GM23248 (cell line): ENCODE data around the gene MTG2. TPM values are rescaled to one million over a fixed set of nuclear protein-coding genes. Genes with fewer than 3 reads are reported as not detected.

ENCODE experiments used
- DNase-seq: peaks from one replicate; pipeline ENCODE4 v3.0.0-alpha.2; 2015
- H2AFZ ChIP-seq: fragments of 200-600 bp; sonication (generic); 2 replicates; pipeline ENCODE4 v1.6.1; 2016; ENCODE audit warnings: antibody characterized with exemption
- H3F3A ChIP-seq: fragments of 200-600 bp; sonication (generic); 2 replicates; pipeline ENCODE4 v1.6.1; 2016; ENCODE audit warnings: mild to moderate bottlenecking, antibody characterized with exemption, mixed run types; ENCODE audit not compliant: insufficient read depth
- H3K27ac ChIP-seq: fragments of 200-600 bp; sonication (generic); 2 replicates; pipeline ENCODE4 v1.5.1; 2016; ENCODE audit warnings: mild to moderate bottlenecking
- H3K27me3 ChIP-seq: fragments of 200-600 bp; sonication (generic); replicated peaks from 2 replicates; pipeline ENCODE4 v1.6.1; 2016; ENCODE audit warnings: mild to moderate bottlenecking; ENCODE audit not compliant: insufficient read depth
- H3K36me3 ChIP-seq: fragments of 200-600 bp; sonication (generic); 2 replicates; pipeline ENCODE4 v1.6.1; 2016; ENCODE audit warnings: low read depth, mild to moderate bottlenecking
- H3K4me1 ChIP-seq: fragments of 200-600 bp; sonication (generic); 2 replicates; pipeline ENCODE4 v1.6.1; 2016; ENCODE audit warnings: mild to moderate bottlenecking; ENCODE audit not compliant: insufficient read depth
- H3K4me2 ChIP-seq: fragments of 200-600 bp; sonication (generic); one replicate; pipeline ENCODE4 v1.6.1; 2016; ENCODE audit warnings: mild to moderate bottlenecking; ENCODE audit not compliant: unreplicated experiment
- H3K4me3 ChIP-seq: fragments of 200-600 bp; sonication (generic); 2 replicates; pipeline ENCODE4 v1.5.1; 2016; ENCODE audit warnings: mild to moderate bottlenecking
- H3K79me2 ChIP-seq: fragments of 200-600 bp; sonication (generic); 2 replicates; pipeline ENCODE4 v1.6.1; 2016; ENCODE audit warnings: mild to moderate bottlenecking; ENCODE audit not compliant: insufficient read depth
- H3K9ac ChIP-seq: fragments of 200-600 bp; sonication (generic); 2 replicates; pipeline ENCODE4 v1.6.1; 2016; ENCODE audit warnings: mild to moderate bottlenecking
- H3K9me2 ChIP-seq: fragments of 200-600 bp; sonication (generic); 2 replicates; pipeline ENCODE4 v1.6.1; 2016; ENCODE audit warnings: mixed run types, mild to moderate bottlenecking, moderate library complexity; ENCODE audit not compliant: insufficient read depth
- H3K9me3 ChIP-seq: fragments of 200-600 bp; sonication (generic); one replicate; pipeline ENCODE4 v1.6.1; 2017; ENCODE audit warnings: low read depth
- H4K20me1 ChIP-seq: fragments of 200-600 bp; sonication (generic); 2 replicates; pipeline ENCODE4 v1.6.0; 2016; ENCODE audit not compliant: insufficient read depth
- EZH2 ChIP-seq: fragments of 200-600 bp; sonication (generic); IDR thresholded peaks from 2 replicates; pipeline ENCODE4 v1.6.1; 2018; ENCODE audit warnings: antibody characterized with exemption, mild to moderate bottlenecking; ENCODE audit not compliant: insufficient read depth, poor library complexity, severe bottlenecking
- EZH2phosphoT487 ChIP-seq: fragments of 200-600 bp; sonication (generic); IDR thresholded peaks from 2 replicates; pipeline ENCODE4 v1.6.1; 2018; ENCODE audit warnings: antibody characterized with exemption, moderate library complexity, mild to moderate bottlenecking, low read depth; ENCODE audit not compliant: insufficient read depth
- WGBS, 2 experiments: methylation state at CpG; one replicate each; pipeline ENCODE4 v1.1.6; 2015 to 2017; ENCODE audit warnings: low lambda C conversion rate in 2 of 2, low coverage in 1 of 2; ENCODE audit errors: missing lambda C conversion rate in 2 of 2; 5-methylcytosine and 5-hydroxymethylcytosine counted together
- in situ Hi-C: fragments of 300-500 bp; cut with MboI; formaldehyde crosslinking; loops from 2 replicates; pipeline ENCODE4 v1.15.0; 2020
- polyA plus RNA-seq: library from polyadenylated mRNA; unstranded; fragments of >200 nt; fragmentation: Nextera tagmentation; extraction: Ambion mirVana; gene quantifications from 2 replicates; pipeline ENCODE4 v1.2.1, GENCODE V29; 2016
- total RNA-seq: library from RNA; depleted of rRNA; stranded (reverse); fragments of >200 nt; shearing (Covaris generic); gene quantifications from 2 replicates; pipeline ENCODE4 v1.2.3, GENCODE V29; 2014

The MTG2 gene
- total and polyA plus RNA-seq, 2 experiments from 2014 or later, result 17.3 to 20.2 TPM

DNA sequence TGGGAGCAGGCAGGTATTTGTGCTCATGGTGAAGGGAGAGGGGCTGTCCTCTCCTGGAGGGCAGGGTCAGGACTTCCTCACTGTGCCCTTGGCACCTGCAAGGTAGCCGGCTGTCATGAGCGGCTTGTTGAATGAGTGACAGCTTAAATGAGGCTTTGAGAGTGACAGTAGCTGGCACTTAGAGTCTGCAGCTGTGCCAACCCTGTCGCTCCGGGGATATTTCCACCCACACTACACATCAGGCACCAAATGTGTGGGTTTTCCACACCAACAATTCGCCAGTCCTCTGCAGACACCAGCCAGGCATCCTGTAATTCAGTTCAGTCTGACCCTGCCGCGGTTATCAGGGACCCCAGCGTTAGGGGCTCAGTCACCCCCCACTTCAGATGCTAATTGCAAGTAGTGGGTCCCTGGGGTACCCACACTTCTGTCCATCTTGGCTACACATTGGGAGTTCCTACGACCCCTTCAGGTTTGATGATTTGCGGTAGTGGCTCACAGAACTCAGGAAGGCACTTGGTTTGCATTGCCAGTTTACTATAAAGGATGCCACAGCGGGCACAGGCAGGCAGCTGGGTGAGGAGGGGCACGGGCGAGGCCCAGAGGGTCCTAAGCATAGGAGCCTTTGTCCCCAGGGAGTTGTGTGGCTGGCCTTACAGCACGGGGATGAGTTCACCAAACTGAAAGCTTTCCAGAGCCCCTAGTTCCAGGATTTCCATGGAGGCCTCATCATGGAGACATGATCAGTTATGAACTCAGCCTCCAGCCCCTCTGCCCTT, 9.1 kb downstream of the MTG2 start:
- Histone ChIP-seq H2AFZ (no peak overlapping the region), H3K79me2 (peaks cover 72% of the 10 kb centered on the region), H3K4me2 (no peak overlapping the region), H3K9me3 (no peaks in the 10 kb centered on the region), H3K36me3 (peaks cover 9% of the 10 kb centered on the region; the same call in 1 of the 2 replicates), H3K4me1 (peaks cover 10% of the 10 kb centered on the region), H4K20me1 (no peaks in the 10 kb centered on the region), H3F3A (peaks cover 7% of the 10 kb centered on the region; the same call in 1 of the 2 replicates), H3K27me3 (no peaks in the 10 kb centered on the region), H3K27ac (no peak overlapping the region), H3K4me3 (no peak overlapping the region), H3K9me2 (no peaks in the 10 kb centered on the region), H3K9ac (no peak overlapping the region)
- in situ Hi-C loops, result no loop called here
- no peak for TF ChIP-seq EZH2
- TF ChIP-seq EZH2phosphoT487, result no peak
- no peak for DNase-seq
- 75% methylated on average over 14 of the region's 14 CpGs for WGBS, 2 experiments

DNA sequence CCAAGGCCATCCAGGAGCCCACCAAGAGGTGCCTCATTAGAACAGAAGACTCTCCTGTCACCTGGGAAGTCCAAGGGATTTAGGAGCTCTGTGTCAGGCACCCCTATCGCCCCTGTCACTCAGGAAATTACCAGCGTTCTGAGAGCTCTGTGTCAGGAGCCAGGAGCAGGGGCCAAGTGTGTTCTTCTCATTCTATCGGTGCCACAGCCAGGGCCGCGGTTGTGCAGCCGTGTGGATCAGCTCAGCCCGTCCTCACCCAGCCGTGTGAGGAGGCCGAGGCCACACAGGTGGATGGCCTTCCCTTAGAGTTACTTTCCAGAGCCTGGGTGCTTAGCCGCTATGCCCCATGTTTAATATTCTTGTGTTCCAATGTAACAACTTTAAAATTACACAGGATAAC, 9.8 kb downstream of the MTG2 start:
- Histone ChIP-seq H3K36me3 (peaks cover 15% of the 10 kb centered on the region), H3K79me2 (peaks cover 65% of the 10 kb centered on the region)
- in situ Hi-C loops, result no loop called here

DNA sequence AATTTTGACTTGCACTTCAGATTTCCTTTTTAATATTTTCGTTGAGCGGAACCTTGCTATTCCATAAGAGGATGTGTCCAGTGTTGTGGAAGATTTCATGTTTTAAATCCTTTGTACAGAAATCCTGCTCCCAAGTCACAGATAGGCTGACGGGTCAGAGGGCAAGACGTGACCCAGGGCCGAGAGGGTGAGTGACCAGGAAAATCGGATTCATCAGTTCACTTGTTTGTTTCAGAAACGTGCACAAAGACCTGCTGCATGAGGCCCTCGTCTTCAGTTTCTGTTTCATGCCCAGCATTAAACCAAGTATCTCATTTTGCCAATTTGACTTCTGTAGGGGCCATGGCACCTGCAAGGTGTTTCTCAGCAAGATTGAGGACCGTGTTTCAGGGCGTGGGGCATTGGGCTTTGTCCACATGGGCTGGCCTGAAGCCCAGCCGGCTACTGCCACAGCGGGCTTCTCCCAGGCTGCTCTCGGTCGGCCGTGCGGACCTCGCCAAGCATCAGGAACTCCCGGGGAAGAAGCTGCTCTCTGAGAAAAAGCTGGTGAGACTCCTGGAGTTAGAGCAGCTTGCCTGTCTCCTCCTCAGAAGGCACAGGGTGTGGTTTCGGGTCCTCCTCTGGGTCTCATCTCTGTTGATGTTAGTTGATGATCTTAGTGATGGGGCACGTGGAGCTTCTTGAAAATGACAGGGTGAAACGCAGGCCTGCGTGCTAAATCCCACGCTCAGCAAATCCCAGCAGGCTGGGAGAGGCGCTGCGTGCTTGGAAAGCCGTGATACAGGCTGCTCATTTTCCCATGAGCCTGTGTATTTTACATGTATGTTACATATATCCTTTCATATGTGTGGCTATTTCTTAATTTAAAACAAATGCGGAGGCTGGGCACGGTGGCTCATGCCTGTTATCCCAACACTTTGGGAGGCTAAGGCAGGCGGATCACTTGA, 10.5 kb downstream of the MTG2 start:
- WGBS, 2 experiments, result 88 to 92% methylated on average over 29 of the region's 29 CpGs

More for the DNA sequence above, 9.8 kb downstream of the MTG2 start:
- H3K27ac ChIP-seq, result no peak overlapping the region
- no peak overlapping the region for H2AFZ ChIP-seq
- peaks cover 2% of the 10 kb centered on the region; the same call in 1 of the 2 replicates for H3F3A ChIP-seq
- WGBS, 2 experiments, result 90 to 93% methylated on average over 10 of the region's 10 CpGs
- no peaks in the 10 kb centered on the region for H3K27me3 ChIP-seq
- TF ChIP-seq EZH2 (no peak), EZH2phosphoT487 (no peak)
- H3K4me3 ChIP-seq, result no peak overlapping the region
- no peaks in the 10 kb centered on the region for H3K9me3 ChIP-seq
- no peak for DNase-seq
- peaks cover 3% of the 10 kb centered on the region for H3K4me1 ChIP-seq
- no peak overlapping the region for H3K4me2 ChIP-seq
- no peak overlapping the region for H3K9ac ChIP-seq
- H4K20me1 ChIP-seq, result no peaks in the 10 kb centered on the region
- H3K9me2 ChIP-seq, result no peaks in the 10 kb centered on the region

GRCh38 chr20:62195075-62195405, 12.2 kb downstream of the MTG2 start:
- no peaks in the 10 kb centered on the region for H3K9me3 ChIP-seq
- H3K79me2 ChIP-seq, result peaks cover 41% of the 10 kb centered on the region
- H3K4me3 ChIP-seq, result no peak overlapping the region
- H4K20me1 ChIP-seq, result no peaks in the 10 kb centered on the region
- H3K36me3 ChIP-seq, result peaks cover 24% of the 10 kb centered on the region
- no peaks in the 10 kb centered on the region for H3K9me2 ChIP-seq
- H3K9ac ChIP-seq, result no peak overlapping the region
- no peak overlapping the region for H3K27ac ChIP-seq
- no peaks in the 10 kb centered on the region for H3K27me3 ChIP-seq
- no peak overlapping the region for H3K4me2 ChIP-seq
- H3F3A ChIP-seq, result no peaks in the 10 kb centered on the region
- in situ Hi-C loops, result no loop called here
- no peak for DNase-seq
- no peak for TF ChIP-seq EZH2
- no peak for TF ChIP-seq EZH2phosphoT487
- 84 to 92% methylated on average over 8 of the region's 8 CpGs for WGBS, 2 experiments
- H2AFZ ChIP-seq, result no peak overlapping the region
- no peaks in the 10 kb centered on the region for H3K4me1 ChIP-seq

More for the DNA sequence above, 10.5 kb downstream of the MTG2 start:
- Histone ChIP-seq H3K27me3 (no peaks in the 10 kb centered on the region), H3K27ac (no peak overlapping the region), H3K9me3 (no peaks in the 10 kb centered on the region), H3K9me2 (no peaks in the 10 kb centered on the region), H3K4me2 (no peak overlapping the region), H2AFZ (no peak overlapping the region), H3F3A (no peaks in the 10 kb centered on the region), H4K20me1 (no peaks in the 10 kb centered on the region), H3K79me2 (peaks cover 58% of the 10 kb centered on the region), H3K4me3 (no peak overlapping the region), H3K36me3 (peaks cover 22% of the 10 kb centered on the region), H3K9ac (no peak overlapping the region), H3K4me1 (no peaks in the 10 kb centered on the region)
- no peak for TF ChIP-seq EZH2
- no peak for TF ChIP-seq EZH2phosphoT487
- in situ Hi-C loops, result no loop called here
- no peak for DNase-seq
